T-cell (primary cell): ENCODE data around the gene VMAC. TPM values are rescaled to one million over a fixed set of nuclear protein-coding genes. Genes with fewer than 3 reads are reported as not detected.
"Not testable (repeated sequence)": the region's sequence is repeated elsewhere in the genome, so short reads cannot be mapped to it uniquely, and the experiment has no call there.

Source experiments
- ATAC-seq, 4 experiments: fragments of 200-7000 bp in 3 of 4; fragments of 150-1000 bp in 1 of 4; cut with Tn5 transposase; replicated peaks in 1 of 4; 1 replicate in 3 of 4; 2 replicates in 1 of 4; pipeline ENCODE4 v1.10.0; 2021; ENCODE audit warnings: moderate library complexity in 3 of 4, mild to moderate bottlenecking in 2 of 4, moderate number of reproducible peaks in 1 of 4
- CTCF ChIA-PET, 2 donors: fragments of 300-600 bp; sonication (Branson Sonifier 250); formaldehyde crosslinking; loops; one replicate each; lab custom pipeline; 2022; ENCODE audit warnings: antibody characterized with exemption in 2 of 2; lab: Charles Lee
- POLR2A ChIA-PET, 2 donors: fragments of 300-600 bp; sonication (Branson Sonifier 250); formaldehyde crosslinking; loops; one replicate each; lab custom pipeline; 2022; ENCODE audit warnings: antibody characterized with exemption in 2 of 2; lab: Charles Lee
- DNase-seq, 35 experiments: peaks; one replicate each; pipeline versions ENCODE4 v3.0.0 to v3.0.0-alpha.2; 2013 to 2023
- H3K27ac ChIP-seq: one replicate; pipeline ENCODE4 v1.5.1; 2013; ENCODE audit warnings: low read length
- H3K27me3 ChIP-seq, 2 experiments: replicated peaks in 1 of 2; 1 replicate in 1 of 2; 2 replicates in 1 of 2; pipeline versions ENCODE4 v1.6.1 to v1.7.0; 2013; ENCODE audit warnings: low read length in 1 of 2, mixed read lengths in 1 of 2; ENCODE audit not compliant: control insufficient read depth in 2 of 2, insufficient read depth in 2 of 2; ENCODE audit errors: extremely low read depth in 1 of 2
- H3K36me3 ChIP-seq, 2 donors: 1 replicate in 1 of 2; 2 replicates in 1 of 2; pipeline versions ENCODE4 v1.6.1 to v1.7.0; 2013; ENCODE audit warnings: low read length in 1 of 2; ENCODE audit not compliant: control insufficient read depth in 2 of 2, insufficient read depth in 1 of 2; ENCODE audit errors: extremely low read depth in 1 of 2
- H3K4me1 ChIP-seq, 2 experiments: 1 replicate in 1 of 2; 2 replicates in 1 of 2; pipeline versions ENCODE4 v1.6.1 to v1.7.0; 2013; ENCODE audit warnings: low read length in 2 of 2, mixed read lengths in 1 of 2; ENCODE audit not compliant: insufficient read depth in 2 of 2, control insufficient read depth in 1 of 2; ENCODE audit errors: extremely low read depth in 1 of 2
- H3K4me3 ChIP-seq, 2 donors: 1 replicate in 1 of 2; 2 replicates in 1 of 2; pipeline versions ENCODE4 v1.5.1 to v1.7.0; 2013; ENCODE audit warnings: mild to moderate bottlenecking in 2 of 2, low read length in 1 of 2, moderate library complexity in 1 of 2; ENCODE audit not compliant: control insufficient read depth in 1 of 2; ENCODE audit errors: extremely low read depth in 1 of 2
- H3K9me3 ChIP-seq: 2 replicates; pipeline ENCODE4 v1.7.0; 2013
- H3K27ac Mint-ChIP-seq, 2 donors: one replicate each; pipeline ENCODE4 v1.8.0; 2020 to 2021; ENCODE audit warnings: mild to moderate bottlenecking in 2 of 2, mixed read lengths in 2 of 2
- H3K27me3 Mint-ChIP-seq, 2 donors: one replicate each; pipeline ENCODE4 v1.8.0; 2021 to 2022; ENCODE audit warnings: mixed read lengths in 2 of 2
- H3K36me3 Mint-ChIP-seq: one replicate; pipeline ENCODE4 v1.8.0; 2021; ENCODE audit warnings: mixed read lengths
- H3K4me1 Mint-ChIP-seq, 3 donors: one replicate each; pipeline ENCODE4 v1.8.0; 2020 to 2022; ENCODE audit warnings: mixed read lengths in 3 of 3, mild to moderate bottlenecking in 1 of 3
- H3K4me3 Mint-ChIP-seq, 3 donors: one replicate each; pipeline ENCODE4 v1.8.0; 2020 to 2022; ENCODE audit warnings: mild to moderate bottlenecking in 3 of 3, mixed read lengths in 3 of 3, moderate library complexity in 3 of 3
- H3K9me3 Mint-ChIP-seq, 3 donors: one replicate each; pipeline ENCODE4 v1.8.0; 2020 to 2022; ENCODE audit warnings: mixed read lengths in 3 of 3
- WGBS: methylation state at CpG from one replicate; pipeline ENCODE4 v1.1.5; 2013; ENCODE audit warnings: missing lambda C conversion rate; ENCODE audit not compliant: insufficient coverage; 5-methylcytosine and 5-hydroxymethylcytosine counted together
- total RNA-seq, 35 experiments: library from RNA in 6 of 35; stranded (reverse) in 6 of 35; fragments of 120-200 nt in 1 of 35; gene quantifications; one replicate each; pipeline versions ENCODE4 v1.2.1 to v1.2.4 and lab custom pipeline; 2013 to 2026

Gene VMAC
- total RNA-seq, 5 donors from 2014 or later (not counting 1 experiment from before 2014, with no cell fraction given), result 23.8 to 35.9 (median 30.9) TPM

DNA sequence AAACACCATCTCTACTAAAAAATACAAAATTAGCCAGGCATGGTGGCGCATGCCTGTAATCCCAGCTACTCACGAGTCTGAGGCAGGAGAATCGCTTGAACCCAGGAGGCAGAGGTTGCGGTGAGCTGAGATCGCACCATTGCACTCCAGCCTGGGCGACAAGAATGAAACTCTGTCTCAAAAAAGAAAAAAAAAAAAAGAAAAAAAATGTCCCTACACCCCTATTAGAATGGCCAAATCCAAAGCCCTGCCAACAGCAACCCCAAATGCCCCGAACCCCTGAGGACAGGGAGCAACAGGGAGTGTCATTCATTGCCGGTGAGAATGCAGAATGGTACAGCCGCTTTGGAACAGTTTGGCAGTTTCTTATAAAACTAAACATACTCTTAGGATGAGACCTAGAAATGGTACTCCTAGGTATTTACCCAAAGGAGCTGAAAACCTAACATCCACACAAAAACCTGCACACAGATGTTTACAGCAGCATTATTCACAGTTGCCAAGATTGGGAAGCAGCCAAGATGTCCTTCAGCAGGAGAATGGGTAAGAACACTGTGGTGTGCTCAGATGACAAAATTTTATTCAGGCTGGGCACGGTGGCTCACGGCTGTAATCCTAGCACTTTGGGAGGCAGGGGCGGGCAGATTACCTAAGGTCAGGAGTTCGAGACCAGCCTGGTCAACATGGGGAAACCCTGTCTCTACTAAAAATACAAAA lies 21.4 kb upstream of the VMAC start:
- CTCF ChIA-PET, result interaction anchor here in 1 of 2 donors (0.7 kb wide), 1 partner anchor 371 kb away, joined by 5 read pairs; no protein-coding TSS in a partner anchor
- H3K9me3 Mint-ChIP-seq, H3K4me1 ChIP-seq, DNase-seq, H3K36me3 Mint-ChIP-seq, H3K9me3 ChIP-seq, H3K4me3 ChIP-seq, H3K27ac Mint-ChIP-seq, H3K27ac ChIP-seq, H3K4me1 Mint-ChIP-seq, H3K4me3 Mint-ChIP-seq, ATAC-seq, H3K36me3 ChIP-seq, POLR2A ChIA-PET: not testable (repeated sequence)
- peaks cover 5 to 52% of the 10 kb centered on the region in 2 experiments for H3K27me3 ChIP-seq
- H3K27me3 Mint-ChIP-seq, result peaks cover 7 to 27% of the 10 kb centered on the region in 2 donors
- 91% methylated on average over 6 of the region's 13 CpGs for WGBS

DNA sequence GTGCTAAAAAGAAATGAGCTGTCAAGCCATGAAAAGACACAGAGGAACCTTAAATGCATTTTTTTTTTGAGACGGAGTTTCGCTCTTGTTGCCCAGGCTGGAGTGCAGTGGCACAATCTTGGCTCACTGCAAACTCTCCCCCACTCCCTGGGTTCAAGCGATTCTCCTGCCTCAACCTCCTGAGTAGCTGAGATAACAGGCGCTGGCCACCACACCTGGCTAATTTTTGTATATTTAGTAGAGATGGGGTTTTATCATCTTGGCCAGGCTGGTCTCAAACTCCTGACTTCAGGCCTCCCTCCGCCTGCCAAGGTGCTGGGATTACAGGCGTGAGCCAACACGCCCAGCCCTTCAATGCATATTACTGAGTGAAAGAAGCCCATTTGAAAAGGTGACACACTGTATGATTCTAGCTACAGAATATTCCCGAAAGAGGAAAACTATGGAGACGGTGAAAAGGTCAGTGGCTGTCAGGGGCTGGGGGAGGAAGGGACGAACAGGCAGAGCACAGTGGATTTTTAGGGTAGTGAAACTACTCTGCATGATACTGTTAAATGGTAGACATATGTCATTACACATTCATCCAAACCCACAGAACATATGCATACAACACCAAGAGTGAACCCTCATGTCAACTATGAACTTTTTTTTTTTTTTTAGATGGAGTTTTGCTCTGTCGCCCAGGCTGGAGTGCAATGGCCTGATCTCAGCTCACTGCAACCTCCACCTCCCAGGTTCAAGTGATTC lies 20.4 kb upstream of the VMAC start:
- H3K36me3 Mint-ChIP-seq, H3K9me3 Mint-ChIP-seq, DNase-seq, H3K4me1 ChIP-seq, H3K4me3 Mint-ChIP-seq, H3K4me3 ChIP-seq, H3K36me3 ChIP-seq, H3K27ac ChIP-seq, H3K9me3 ChIP-seq, POLR2A ChIA-PET, H3K4me1 Mint-ChIP-seq, H3K27ac Mint-ChIP-seq, ATAC-seq: not testable (repeated sequence)
- H3K27me3 ChIP-seq, result peaks cover 3 to 46% of the 10 kb centered on the region in 2 experiments
- CTCF ChIA-PET, result interaction anchor here (0.5 to 0.7 kb wide), 2 partner anchors 80 to 1718 kb away, joined by 4 read pairs; no protein-coding TSS in a partner anchor
- H3K27me3 Mint-ChIP-seq, result peaks cover 7 to 21% of the 10 kb centered on the region in 2 donors
- 88% methylated on average over 5 of the region's 11 CpGs for WGBS

DNA sequence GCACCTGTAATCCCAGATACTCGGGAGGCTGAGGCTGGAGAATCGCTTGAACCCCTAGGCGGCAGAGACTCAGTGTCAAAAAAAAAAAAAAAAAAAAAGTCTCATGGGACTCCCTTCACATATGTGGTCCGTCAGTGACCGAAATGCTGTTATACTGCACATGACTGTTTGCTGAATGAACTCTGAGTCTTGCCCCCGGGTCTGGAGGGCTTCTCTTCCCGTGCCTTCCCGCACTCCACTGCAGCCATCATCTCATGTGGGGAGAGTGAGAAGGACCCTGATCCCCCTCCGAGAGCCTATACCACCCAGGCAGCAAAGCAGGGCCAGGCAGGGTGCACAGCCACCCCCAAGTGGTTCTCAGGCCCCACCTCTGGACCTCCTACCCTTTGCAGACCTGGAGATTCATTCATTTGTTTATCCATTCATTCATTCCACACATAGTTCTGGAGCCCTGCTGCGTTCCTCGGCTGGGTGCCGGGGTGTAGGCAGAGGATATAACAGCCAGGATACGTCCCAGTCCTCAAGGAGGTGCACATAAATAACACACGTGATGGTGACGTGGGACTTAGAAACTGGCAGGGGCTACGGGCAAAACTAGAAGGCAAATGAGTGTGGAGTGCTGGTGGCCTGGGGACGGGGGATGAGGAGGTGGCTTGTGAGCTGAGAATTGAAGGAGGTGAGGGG lies 15.2 kb upstream of the VMAC start:
- ATAC-seq, result peak in 1 of 4 experiments; percentile 4
- H3K27me3 ChIP-seq, result peaks cover 0 to 48% of the 10 kb centered on the region in 2 experiments
- Mint-ChIP-seq H3K9me3 (no peaks in the 10 kb centered on the region), H3K27me3 (peaks cover 6 to 12% of the 10 kb centered on the region in 2 donors), H3K4me1 (peaks cover 3 to 8% (median 4%) of the 10 kb centered on the region in 3 donors), H3K4me3 (no peak overlapping the region), H3K27ac (no peak overlapping the region), H3K36me3 (no peaks in the 10 kb centered on the region)
- CTCF ChIA-PET, result no interaction called here
- no peaks in the 10 kb centered on the region for H3K9me3 ChIP-seq
- no peaks in the 10 kb centered on the region for H3K36me3 ChIP-seq
- no peak overlapping the region for H3K4me3 ChIP-seq
- no peak for DNase-seq
- WGBS, result 62% methylated on average over 6 of the region's 17 CpGs
- H3K27ac ChIP-seq, result no peak overlapping the region
- peaks cover 0 to 11% of the 10 kb centered on the region in 2 experiments for H3K4me1 ChIP-seq
- POLR2A ChIA-PET, result no interaction called here

- POLR2A ChIA-PET, result no interaction called here
- CTCF ChIA-PET, result interaction anchor here in 1 of 2 donors (0.6 kb wide), 1 partner anchor 91 kb away, joined by 3 read pairs; no protein-coding TSS in a partner anchor
These were observed 14.6 kb upstream of the VMAC start for GRCh38 chr19:5890099-5890498.

DNA sequence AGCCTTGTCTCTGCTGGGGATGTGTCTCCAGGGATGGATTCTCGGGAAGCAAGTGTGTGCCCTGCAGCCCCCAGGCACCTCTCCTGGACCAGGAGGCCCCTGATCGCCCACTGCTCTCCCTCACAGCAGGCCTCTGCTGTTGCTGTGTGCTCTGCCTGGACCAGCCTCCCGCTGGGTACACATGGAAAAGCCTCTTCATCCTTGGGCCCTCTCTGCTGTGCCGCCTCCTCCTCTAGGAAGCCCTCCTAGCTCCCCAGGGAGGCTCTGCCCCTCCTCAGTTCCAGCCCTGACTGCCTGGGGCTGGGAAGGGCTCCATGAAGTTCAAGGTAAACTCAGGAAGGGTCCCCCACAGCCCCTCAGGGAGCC lies 13.1 kb upstream of the VMAC start:
- WGBS, result 89% methylated on average over 3 of the region's 4 CpGs
- Histone ChIP-seq H3K36me3 (peaks cover 8 to 15% of the 10 kb centered on the region in 2 donors), H3K9me3 (no peaks in the 10 kb centered on the region), H3K4me1 (peaks cover 0 to 11% of the 10 kb centered on the region in 2 experiments), H3K27me3 (peaks cover 0 to 38% of the 10 kb centered on the region in 2 experiments), H3K4me3 (no peak overlapping the region), H3K27ac (no peak overlapping the region)
- Mint-ChIP-seq H3K4me1 (peaks cover 3 to 8% (median 4%) of the 10 kb centered on the region in 3 donors), H3K27me3 (peaks cover 6 to 11% of the 10 kb centered on the region in 2 donors), H3K27ac (no peak overlapping the region), H3K36me3 (peaks cover 3% of the 10 kb centered on the region), H3K9me3 (no peaks in the 10 kb centered on the region), H3K4me3 (no peak overlapping the region)
- no peak for DNase-seq
- ChIA-PET CTCF (no interaction called here), POLR2A (interaction anchor here in 1 of 2 donors (0.6 kb wide), 1 partner anchor 10 kb away, joined by 4 read pairs; no protein-coding TSS in a partner anchor)
- ATAC-seq, result no peak

More at GRCh38 chr19:5890099-5890498, 14.6 kb upstream of the VMAC start:
- H3K4me1 Mint-ChIP-seq, result peaks cover 3 to 8% (median 4%) of the 10 kb centered on the region in 3 donors
- H3K9me3 Mint-ChIP-seq, result no peaks in the 10 kb centered on the region
- peaks cover 0 to 48% of the 10 kb centered on the region in 2 experiments for H3K27me3 ChIP-seq
- H3K27ac Mint-ChIP-seq, result no peak overlapping the region
- no peak overlapping the region for H3K4me3 Mint-ChIP-seq
- WGBS, result 52% methylated on average over 6 of the region's 10 CpGs
- peaks cover 6 to 12% of the 10 kb centered on the region in 2 donors for H3K27me3 Mint-ChIP-seq
- DNase-seq (no peak), ATAC-seq (no peak)
- peaks cover under 1 to 4% of the 10 kb centered on the region in 2 donors for H3K36me3 ChIP-seq
- no peak overlapping the region for H3K4me3 ChIP-seq
- H3K27ac ChIP-seq, result no peak overlapping the region
- H3K4me1 ChIP-seq, result peaks cover 0 to 11% of the 10 kb centered on the region in 2 experiments
- no peaks in the 10 kb centered on the region for H3K9me3 ChIP-seq
- H3K36me3 Mint-ChIP-seq, result no peaks in the 10 kb centered on the region
